ENCODE data around the gene POFUT1.
"Not testable (repeated sequence)": the region's sequence is repeated elsewhere in the genome, so short reads cannot be mapped to it uniquely, and the experiment has no call there.

POFUT1 gene

DNA sequence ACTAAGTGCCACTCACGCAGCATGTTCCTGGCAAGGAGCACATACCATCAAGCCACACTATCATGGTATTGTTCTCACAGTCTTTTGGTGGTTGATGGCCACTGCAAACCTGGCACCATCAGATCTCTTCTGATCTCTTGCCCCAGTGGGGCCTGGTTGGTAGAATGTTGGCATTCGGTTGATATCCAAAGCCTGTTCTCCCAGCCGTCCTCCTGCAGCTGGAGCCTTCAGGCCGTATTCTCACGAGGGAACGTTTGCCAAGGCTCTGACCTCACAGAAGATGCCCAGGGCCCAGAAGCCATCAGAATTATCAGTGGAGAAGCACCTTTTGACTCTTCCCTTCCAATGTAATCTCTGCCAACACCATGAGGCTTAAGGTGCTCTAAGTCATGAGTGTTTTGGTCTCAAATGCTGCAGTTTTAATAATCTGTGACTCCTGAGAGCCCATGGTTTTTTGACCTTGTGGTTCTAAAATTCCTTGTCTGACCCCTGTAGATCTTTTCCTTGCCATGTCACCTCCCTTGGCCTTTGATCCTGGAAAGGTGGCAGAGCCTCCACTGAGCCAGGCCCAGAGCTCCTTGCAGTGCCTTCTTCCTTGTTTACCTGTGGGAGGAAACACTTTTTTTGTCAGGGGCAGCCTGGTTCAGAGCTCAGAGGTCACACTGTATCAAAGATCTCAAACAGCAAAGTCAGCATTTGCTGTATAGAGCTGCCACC, 27.8 kb downstream of the POFUT1 start:
- no peak for DNase-seq (ENCODE audit: low spot score)

DNA sequence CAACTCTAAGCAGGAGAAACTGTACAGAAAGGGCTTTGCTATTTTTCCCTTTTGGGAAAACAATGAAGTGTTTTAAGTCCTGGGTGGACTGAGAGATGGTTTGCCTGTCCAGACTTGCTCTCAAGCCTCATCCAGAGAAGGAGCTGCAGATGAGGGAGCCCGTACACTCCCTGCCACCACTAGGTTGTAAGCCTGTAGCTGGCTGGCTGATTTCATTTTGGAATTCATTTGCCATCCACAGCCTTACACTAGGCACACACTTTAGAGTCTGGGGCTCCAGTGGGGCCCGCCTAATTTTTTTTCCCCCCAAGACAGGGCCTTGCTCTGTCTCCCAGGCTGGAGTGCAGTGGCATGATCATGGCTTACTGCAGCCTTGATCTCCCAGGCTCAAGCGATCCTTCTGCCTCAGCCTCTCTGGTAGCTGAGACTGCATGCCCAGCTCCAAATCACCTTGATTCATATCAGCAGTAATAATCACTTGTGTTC, 28.4 kb downstream of the POFUT1 start:
- DNase-seq (ENCODE audit: low spot score) = no peak

DNA sequence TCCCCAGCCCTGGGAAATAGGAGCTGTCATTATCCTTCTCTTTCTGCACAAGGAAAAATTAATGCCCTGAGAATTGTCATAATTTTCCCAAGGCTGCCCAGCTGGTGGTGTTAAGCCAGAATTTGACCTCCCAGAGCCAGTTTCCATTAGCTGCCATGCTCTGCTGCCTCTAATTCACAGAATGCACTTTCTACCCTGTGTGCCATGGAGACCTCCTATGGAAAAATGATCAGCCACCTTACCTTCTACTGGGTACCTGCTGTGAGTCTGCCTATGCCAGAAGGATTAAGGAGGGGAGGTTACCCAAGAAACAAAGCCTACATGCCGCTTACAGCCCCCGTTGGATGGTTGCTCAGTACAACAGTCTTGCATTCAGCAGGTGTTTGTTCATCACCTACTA, 29.1 kb downstream of the POFUT1 start:
- no peak for DNase-seq (ENCODE audit: low spot score)

DNA sequence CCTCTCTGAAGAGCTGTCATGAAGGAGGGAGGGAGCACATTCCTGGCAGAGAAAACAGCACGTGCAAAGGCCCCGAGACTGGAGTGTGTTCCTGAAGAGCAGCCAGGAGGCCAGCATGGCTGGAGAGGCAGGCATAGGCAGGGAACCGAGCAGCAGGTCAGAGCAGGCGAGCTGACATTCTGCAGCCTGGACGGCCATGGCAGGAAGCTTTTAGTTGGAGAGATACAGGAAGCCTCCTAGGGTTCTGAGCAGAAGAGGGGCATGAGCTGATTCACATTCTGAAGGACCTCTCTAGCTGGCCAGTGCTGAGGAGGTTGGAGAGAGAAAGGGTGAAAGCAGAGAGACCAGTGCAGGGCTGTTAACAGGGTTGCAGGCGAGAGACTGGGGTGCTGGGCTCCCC, 29.7 kb downstream of the POFUT1 start:
- no peak for DNase-seq (ENCODE audit: low spot score)

DNA sequence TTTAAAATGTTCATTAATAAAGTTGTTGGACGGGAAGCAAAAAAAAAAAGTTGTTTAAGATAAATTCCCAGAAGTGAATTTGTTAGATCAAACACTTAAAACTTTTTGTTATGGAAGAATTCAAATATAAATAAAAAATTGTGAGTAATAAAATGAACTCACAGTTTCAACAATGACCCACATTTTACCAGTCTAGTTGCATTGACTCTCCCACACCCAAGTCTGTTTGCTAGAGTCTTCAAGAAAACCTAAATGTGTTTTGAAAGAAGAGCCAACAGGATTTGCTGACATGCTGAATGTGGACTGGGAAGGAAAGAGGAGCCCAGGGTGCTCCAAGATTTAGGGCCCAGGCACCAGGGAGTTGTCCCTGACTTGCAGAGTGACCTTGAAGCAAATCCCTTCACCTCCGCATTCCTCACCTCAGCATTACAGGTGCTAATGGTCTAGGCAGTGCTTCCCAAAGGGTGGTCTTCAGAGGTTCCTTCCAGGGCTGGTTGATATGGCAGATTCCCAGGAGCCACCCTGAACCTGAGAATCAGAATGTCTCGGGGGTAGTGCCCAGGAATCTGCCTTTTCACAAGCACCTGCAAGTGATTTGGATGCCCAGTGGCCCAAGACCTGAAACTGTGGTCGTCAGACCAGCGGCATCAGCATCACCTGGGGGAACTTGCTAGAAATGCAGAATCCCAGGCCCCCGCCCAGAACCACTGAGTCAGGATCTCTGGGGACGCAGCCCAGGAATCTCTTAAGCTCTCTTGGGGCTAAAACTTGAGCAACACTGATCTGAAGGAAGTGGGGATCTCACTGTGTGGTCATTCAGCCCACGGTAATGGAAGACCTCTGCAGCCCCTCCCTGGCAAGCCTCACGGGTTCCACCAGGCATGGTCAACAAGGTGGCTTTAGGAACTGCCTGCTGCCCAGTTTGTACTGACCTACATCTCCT, 31.1 kb downstream of the POFUT1 start:
- DNase-seq (ENCODE audit: low spot score) = no peak

DNA sequence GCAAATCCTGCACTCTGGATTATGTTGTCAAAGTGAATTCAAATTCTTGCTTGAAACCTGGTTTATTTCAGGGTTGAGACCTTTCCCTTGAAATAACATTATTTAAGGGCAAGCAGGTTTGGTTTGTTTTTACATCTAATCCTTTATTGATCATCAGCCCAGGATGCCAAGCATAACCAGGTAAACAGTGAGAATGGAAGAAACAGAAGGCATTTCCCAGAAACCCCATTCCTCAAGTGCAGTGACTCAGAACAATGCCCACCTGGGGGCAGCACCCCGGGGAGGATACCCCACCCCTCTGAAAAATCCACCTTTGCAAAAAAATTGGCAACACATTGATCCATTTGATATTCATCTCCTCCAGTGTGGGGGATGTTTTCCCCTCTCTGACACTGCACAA, 32.5 kb downstream of the POFUT1 start:
- no peak for DNase-seq (ENCODE audit: low spot score)

DNA sequence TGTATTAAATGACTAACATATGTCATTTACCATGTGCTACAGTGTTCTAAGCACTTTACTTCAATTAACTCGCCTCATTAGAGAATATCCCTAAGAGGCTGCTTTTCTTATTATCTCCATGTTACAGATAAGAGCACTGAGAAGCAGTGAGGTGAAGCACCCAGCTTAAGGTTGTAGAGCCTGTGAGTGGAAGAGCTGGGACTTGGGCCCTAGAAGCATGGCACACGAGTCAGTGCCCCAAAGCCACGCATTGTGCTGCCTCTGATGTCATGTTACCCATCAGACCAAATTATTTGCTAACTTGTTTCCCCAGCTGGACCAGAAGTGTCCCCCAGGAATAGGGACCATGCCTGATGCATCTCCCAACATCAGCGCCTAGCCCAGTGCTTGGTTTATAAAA, 34.1 kb downstream of the POFUT1 start:
- DNase-seq (ENCODE audit: low spot score) = no peak

DNA sequence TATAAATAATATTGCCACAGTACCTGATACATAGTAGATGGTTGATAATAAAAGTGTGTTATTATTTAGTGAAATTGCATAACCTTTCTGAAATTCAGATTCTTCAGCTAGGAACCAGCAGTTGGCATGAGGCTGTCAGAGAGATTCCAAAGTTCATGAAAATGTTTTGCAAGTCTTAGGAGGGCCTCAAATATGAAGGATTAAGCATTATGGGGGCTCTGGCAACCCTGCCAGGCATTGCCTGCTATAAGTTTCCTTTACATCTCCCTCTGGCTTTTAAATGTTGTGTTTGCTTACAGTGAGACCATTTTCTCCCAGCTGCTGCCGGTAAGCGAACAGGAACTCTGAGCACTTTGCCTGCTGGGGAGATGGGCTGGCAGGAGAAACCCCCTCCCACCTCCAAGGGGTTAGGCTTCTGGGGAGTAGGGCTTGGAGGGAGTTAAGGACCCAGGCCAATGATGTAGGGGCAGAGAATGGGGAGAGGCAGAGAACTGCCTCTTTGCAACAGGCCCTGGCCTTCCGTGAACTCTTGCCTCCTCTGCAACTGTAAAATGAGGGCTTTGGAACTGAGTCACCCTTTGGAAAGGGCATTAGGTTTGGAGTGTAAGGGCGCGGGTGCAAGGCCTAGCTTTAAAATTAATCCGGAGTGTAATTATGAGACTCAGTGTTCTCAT, 36.6 kb downstream of the POFUT1 start:
- DNase-seq (ENCODE audit: low spot score) = no peak

DNA sequence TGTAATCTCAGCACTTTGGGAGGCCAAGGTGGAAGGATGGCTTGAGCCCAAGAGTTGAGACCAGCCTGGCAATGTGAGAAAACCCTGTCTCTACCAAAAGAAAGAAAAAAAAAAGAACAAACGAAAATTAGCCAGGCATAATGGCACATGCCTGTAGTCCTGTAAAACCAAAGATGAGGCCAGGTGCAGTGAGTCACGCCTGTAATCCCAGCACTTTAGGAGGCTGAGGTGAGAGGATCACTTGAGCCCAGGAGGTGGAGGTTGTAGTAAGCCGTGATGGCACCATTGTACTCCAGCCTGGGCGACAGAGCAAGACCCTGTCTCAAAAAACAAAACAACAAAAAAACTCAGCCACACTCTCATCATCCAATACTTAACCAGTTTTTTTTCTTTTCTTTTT, 37.3 kb downstream of the POFUT1 start:
- no peak for DNase-seq (ENCODE audit: low spot score)

DNA sequence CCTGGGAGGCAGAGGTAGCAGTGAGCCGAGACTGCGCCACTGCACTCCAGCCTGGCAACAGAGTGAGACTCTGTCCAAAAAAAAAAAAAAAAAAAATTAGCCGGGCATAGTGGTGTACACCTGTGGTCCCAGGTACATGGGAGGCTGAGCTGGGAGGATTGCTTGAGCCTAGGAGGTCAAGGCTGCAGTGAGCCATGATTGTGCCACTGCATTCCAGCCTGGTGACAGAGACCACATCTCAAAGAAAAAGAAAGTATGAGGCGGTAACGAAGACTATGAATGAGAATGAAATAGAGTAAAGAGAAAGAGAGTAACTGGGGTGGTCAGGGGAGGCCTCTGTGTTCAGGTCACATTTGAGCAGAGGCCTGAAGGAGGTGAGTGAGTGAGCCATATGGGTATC, 38.5 kb downstream of the POFUT1 start:
- DNase-seq (ENCODE audit: low spot score) = not testable (repeated sequence)

DNA sequence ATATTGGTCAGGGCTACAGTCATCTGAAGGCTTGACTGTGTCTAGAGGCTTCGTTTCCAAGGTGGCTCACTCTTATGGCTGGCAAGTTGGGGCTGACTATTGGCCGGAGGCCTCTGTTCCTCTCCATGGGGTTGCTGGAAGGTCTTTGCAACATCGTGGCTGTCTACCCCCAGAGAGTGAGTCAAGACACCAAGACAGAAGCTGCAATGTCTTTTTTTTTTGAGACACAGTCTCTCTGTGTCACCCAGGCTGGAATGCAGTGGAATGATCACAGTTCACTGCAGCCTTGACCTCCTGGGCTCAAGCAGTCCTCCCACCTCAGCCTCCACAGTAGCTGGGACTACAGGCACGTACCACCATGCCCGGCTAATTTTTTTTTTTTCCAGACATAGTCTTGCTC, 40.4 kb downstream of the POFUT1 start:
- no peak for DNase-seq (ENCODE audit: low spot score)

DNA sequence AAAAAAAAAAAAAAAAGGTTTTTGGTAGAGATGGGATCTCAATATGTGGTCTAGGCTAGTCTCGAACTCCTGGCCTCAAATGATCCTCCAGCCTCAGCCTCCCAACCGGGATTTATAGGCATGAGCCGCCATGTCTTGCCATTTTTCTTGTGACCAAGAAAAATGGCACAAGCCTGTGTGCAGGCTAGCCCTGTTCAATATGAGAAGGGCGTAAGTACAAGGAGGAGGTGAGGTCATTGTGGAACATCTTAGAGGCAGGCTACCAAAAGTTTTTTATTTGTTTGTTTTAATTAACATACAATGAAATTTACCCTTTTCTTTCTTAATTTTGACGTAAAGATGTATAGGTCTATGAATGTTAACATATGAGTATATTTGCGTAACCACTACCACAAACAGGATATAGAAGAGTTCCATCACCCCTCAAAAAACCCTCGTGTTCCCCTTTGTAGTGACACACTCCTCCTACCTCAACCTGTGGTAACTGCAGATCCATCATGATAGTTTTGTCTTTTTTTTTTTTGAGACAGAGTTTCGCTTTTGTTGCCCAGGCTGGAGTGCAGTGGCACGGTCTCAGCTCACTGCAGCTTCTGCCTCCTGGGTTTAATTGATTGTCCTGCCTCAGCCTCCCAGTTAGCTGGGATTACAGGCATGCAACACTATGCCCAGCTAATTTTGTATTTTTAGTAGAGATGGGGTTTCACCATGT, 41.5 kb downstream of the POFUT1 start:
- peak; percentile 25 for DNase-seq (ENCODE audit: low spot score)

DNA sequence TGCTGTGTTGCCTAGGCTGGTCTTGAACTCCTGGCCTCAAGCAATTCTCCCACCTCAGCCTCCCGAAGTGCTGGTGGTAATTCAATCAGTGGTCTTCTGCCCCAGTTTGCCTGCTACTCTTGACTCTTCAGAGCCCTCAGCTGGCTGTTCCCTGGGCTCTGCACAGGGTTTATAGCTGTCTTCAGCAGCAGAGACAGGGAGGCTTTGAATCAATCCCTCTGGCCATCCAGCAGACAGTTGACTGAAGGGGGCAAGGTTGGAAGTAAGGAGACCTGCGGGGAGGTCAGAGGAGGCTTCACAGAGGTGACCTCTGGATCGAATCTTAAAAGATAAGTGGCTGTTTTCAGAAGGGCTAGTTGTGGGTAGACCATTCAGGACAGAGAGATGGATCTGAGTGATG, 43.8 kb downstream of the POFUT1 start:
- DNase-seq (ENCODE audit: low spot score) = no peak

DNA sequence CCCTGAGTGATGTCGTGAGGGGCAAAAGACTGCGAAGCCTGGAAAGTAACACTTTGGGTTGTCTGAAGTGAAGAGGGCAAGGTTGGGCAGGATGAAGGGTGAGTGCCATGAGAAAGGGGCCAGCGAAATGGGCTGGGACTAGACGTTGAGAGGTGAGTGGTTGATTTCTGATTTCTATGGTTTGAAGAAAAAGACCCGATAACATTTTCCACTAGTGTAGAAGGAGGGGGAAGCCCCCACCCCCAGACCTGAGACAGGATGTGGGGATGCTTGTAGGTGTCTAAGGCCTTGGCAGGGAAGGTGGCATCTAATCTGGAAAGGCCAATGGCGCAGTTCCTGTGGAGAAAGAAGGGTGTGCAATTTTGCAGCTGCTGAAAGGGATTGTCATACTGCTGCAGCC, 44.5 kb downstream of the POFUT1 start:
- DNase-seq (ENCODE audit: low spot score) = no peak

DNA sequence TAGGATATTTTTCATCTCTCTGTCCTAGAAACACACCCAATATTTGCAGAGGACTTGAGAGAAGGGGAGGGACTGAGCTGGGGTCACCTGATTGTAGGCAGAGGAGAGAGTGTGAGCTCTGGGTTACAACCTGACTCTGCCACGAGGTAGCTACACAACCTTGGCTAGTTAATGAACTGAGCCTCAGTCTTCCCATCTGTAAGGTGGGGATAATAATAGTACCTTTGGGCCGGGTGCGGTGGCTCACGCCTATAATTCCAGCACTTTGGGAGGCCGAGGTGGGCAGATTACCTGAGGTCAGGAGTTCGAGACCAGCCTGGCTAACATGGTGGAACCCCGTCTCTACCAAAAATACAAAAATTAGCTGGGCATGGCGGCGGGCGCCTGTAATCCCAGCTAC, 53.3 kb downstream of the POFUT1 start:
- not testable (repeated sequence) for DNase-seq (ENCODE audit: low spot score)

DNA sequence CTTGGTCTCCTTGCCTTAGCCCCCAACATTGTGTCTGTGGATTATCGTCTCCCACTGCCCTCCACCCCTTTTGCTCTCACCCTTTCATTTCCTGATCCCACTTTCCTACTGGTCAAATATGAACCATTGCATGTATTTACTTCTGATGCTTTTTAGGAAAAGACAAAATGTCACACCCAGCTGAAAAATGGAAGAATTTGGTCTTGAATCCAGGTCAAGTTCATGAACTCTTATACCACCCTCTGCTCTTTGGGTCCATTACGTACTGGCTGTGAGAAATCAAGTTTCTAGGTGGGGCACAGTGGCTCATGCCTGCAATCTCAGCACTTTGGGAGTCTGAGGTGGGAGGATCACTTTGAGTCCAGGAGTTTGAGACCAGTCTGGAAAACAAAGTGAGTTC, 54.0 kb downstream of the POFUT1 start:
- no peak for DNase-seq (ENCODE audit: low spot score)

DNA sequence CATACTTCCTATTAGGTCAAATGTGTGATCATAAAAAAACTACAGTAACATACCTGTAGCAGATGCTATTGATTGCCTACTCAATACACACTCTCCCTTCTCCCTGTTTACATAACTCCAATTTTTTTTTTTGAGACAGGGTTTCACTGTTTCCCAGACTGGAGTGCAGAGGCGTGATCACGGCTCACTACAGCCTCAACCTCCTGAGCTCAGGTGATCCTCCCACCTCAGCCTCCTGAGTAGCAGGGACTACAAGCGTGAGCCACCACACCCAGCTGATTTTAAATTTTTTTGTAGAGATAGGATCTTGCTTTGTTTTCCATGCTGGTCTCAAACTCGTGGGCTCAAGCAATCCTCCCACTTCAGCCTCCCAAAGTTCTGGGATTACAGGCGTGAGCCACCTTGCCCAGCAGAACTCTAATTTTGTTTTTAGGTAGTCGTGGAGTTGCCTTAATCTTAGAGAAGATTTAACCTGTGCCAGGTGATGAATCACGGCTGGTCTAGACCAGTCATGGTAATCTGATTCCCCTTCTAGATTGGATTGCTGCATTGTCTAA, 55.8 kb downstream of the POFUT1 start:
- no peak for DNase-seq (ENCODE audit: low spot score)

DNA sequence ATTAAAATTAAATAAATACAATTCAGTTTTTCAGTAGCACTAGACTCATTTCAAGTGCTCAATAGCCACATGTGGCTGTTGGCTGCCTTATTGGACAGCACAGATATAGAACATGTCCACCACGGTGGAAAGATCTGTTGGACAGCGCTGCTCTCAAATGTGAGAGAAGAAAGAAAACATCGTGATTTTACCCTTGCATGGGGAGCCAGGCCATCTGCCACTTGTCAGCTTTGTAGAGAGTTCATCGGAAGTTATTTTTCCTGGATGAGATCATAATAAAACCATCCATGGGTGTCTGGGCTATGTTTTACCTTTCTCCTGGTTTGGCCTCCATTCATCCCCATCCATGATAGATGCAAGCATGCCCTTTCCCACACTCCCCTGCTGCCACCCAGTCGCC, 63.9 kb downstream of the POFUT1 start:
- no peak for DNase-seq (ENCODE audit: low spot score)

DNA sequence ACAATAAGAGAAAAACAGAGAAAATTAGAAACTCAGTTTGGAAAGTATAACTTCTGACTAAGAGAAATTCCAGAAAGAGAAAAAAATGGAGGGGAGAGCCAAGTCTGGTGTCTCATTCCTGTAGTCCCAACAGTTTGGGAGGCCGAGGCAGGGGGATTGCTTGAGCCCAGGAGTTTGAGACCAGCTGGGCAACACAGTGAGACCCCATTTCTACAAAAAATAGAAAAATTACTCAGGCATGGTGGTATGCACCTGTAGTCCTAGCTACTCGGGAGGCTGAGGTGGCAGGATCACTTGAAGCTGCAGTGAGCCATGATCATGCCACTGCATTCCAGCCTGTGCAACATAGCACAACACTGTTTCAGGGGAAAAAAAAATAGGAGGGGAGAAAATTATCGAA, 66.7 kb downstream of the POFUT1 start:
- no peak for DNase-seq (ENCODE audit: low spot score)

DNA sequence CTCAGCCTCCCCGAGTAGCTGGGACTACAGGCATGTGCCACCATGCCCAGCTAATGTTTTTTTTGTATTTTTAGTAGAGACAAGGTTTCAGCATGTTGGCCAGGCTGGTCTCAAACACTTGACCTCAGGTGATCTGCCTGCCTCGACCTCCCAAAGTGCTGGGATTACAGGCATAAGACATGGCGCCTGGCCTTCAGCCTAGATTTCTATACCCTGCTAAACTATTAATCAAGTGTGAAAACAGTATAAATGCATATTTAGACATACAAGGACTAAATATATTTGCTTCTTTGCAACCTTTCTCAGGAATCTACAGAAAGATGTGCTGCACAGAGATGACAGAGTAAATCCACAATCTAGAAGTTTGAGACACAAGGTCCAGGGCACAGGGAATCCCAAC, 67.5 kb downstream of the POFUT1 start:
- not testable (repeated sequence) for DNase-seq (ENCODE audit: low spot score)

DNA sequence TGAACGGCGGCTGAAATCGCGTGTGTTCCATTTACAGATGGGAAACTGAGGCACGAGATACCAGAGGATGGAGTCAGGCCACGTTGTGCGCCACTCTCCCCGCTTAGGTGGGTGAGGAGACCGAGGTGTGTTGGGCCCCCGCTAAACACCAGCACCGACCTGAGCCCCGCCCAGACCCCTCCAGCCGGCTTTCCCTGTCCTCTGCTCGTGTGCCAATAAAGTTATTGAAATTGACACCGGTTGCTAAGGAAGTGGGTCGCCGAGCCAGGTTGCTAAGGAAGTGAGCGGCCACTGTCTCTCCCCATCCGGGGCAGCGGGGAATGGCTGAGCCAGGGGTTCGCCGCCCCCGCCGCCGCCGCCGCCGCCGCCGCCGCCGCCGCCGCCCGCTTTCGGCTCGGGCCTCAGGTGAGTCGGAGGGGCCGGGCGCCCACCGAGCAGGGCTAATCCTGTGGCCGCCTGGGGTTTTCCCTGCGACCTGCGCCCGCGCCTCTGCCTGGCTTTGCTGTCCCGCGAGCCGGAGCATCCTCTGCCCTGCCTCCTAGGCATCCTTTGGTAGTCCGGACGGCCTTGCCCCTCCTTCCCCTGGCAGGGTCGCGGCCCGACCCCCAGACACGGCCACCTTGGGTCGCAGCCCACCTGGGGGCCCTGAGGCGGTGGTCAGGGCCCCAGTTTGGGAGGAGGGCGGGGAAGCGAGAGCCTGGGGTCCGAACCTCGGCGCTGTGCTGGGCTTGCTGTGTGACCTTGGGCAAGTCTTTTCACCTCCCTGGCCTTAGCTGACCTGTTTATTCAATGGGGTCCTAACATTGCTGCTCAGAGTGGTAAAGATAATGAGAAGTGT, 69.9 kb downstream of the POFUT1 start, which contains the start of gene KIF3B:
TSS of gene KIF3B (plus strand) at position 291 of the 838 bp plus-strand sequence. CDS start 32,127 bp downstream, outside the sequence.
- DNase-seq (ENCODE audit: low spot score) = peak; percentile 95

Measured in germinal center (tissue), 1 donor.